GM19324 (cell line): Measurements from ENCODE around the gene F13A1.

Source experiments
- ATAC-seq: cut with Tn5 transposase; IDR thresholded peaks from one replicate; pipeline ENCODE4 v1.9.1; 2021; ENCODE audit warnings: mild to moderate bottlenecking, moderate library complexity; ENCODE audit not compliant: unreplicated experiment, low FRiP score

Gene F13A1

GRCh38 chr6:6123803-6124202, 196.7 kb downstream of the F13A1 start:
- no peak for ATAC-seq

- ATAC-seq, result no peak
Measured at GRCh38 chr6:6121943-6122342, 198.5 kb downstream of the F13A1 start.

- no peak for ATAC-seq
Measured at GRCh38 chr6:6105472-6106036, 214.9 kb downstream of the F13A1 start.
